GM23338 (cell line): Measurements from ENCODE around the gene ALDH1L2. TPM values are rescaled to one million over a fixed set of nuclear protein-coding genes. Genes with fewer than 3 reads are reported as not detected.

Experiments used
- ATAC-seq: fragments of 200-7000 bp; cut with Tn5 transposase; 3 replicates; pipeline ENCODE4 v1.9.1; 2020
- DNase-seq: peaks from one replicate; pipeline ENCODE4 v3.0.0-alpha.2; 2015; ENCODE audit warnings: low spot score
- H2AFZ ChIP-seq: fragments of 200-600 bp; sonication (generic); 2 replicates; pipeline ENCODE4 v1.8.0; 2016; ENCODE audit warnings: antibody characterized with exemption, mild to moderate bottlenecking, moderate library complexity
- H3F3A ChIP-seq: fragments of 200-600 bp; sonication (generic); replicated peaks from 2 replicates; pipeline ENCODE4 v1.8.0; 2017; ENCODE audit warnings: antibody characterized with exemption, mixed run types, low read depth
- H3K27ac ChIP-seq: fragments of 200-600 bp; sonication (generic); 2 replicates; pipeline ENCODE4 v1.6.1; 2016; ENCODE audit warnings: low read depth
- H3K27me3 ChIP-seq: fragments of 200-600 bp; sonication (generic); 2 replicates; pipeline ENCODE4 v1.8.0; 2016; ENCODE audit warnings: mild to moderate bottlenecking, mixed run types, moderate library complexity; ENCODE audit not compliant: insufficient read depth
- H3K36me3 ChIP-seq: fragments of 200-600 bp; sonication (generic); 2 replicates; pipeline ENCODE4 v1.8.0; 2016; ENCODE audit warnings: mild to moderate bottlenecking; ENCODE audit not compliant: insufficient read depth
- H3K4me1 ChIP-seq: fragments of 200-600 bp; sonication (generic); 2 replicates; pipeline ENCODE4 v1.8.0; 2016; ENCODE audit warnings: mild to moderate bottlenecking, moderate library complexity; ENCODE audit not compliant: insufficient read depth
- H3K4me2 ChIP-seq: fragments of 200-600 bp; sonication (generic); 2 replicates; pipeline ENCODE4 v1.7.1; 2017; ENCODE audit warnings: mixed run types
- H3K4me3 ChIP-seq: fragments of 200-600 bp; sonication (generic); 2 replicates; pipeline ENCODE4 v1.6.1; 2016; ENCODE audit warnings: mixed run types
- H3K79me2 ChIP-seq: fragments of 200-600 bp; sonication (generic); replicated peaks from 2 replicates; pipeline ENCODE4 v1.8.0; 2017; ENCODE audit warnings: mild to moderate bottlenecking; ENCODE audit not compliant: insufficient read depth
- H3K9me2 ChIP-seq: fragments of 200-600 bp; sonication (generic); 2 replicates; pipeline ENCODE4 v1.8.0; 2017; ENCODE audit not compliant: insufficient read depth
- H4K20me1 ChIP-seq: fragments of 200-600 bp; sonication (generic); replicated peaks from 2 replicates; pipeline ENCODE4 v1.8.0; 2017; ENCODE audit warnings: mild to moderate bottlenecking; ENCODE audit not compliant: insufficient read depth
- H3K27ac Mint-ChIP-seq: 2 replicates; pipeline ENCODE4 v1.8.0; 2020; ENCODE audit warnings: inconsistent platforms, mild to moderate bottlenecking, moderate library complexity, mixed read lengths
- H3K27me3 Mint-ChIP-seq: 3 replicates; pipeline ENCODE4 v1.8.0; 2022; ENCODE audit warnings: low read depth, mild to moderate bottlenecking, moderate library complexity, mixed read lengths, inconsistent platforms; ENCODE audit not compliant: insufficient read depth, poor library complexity
- H3K36me3 Mint-ChIP-seq: 3 replicates; pipeline ENCODE4 v1.8.0; 2021; ENCODE audit warnings: low read depth, mild to moderate bottlenecking, inconsistent platforms, moderate library complexity, mixed read lengths
- H3K4me1 Mint-ChIP-seq: 3 replicates; pipeline ENCODE4 v1.8.0; 2020; ENCODE audit warnings: mild to moderate bottlenecking, inconsistent platforms, mixed read lengths
- H3K4me3 Mint-ChIP-seq: 3 replicates; pipeline ENCODE4 v1.8.0; 2021; ENCODE audit warnings: moderate library complexity, mild to moderate bottlenecking, inconsistent platforms, mixed read lengths
- H3K9me3 Mint-ChIP-seq: 3 replicates; pipeline ENCODE4 v1.8.0; 2020; ENCODE audit warnings: moderate library complexity, mild to moderate bottlenecking, inconsistent platforms, mixed read lengths
- CREB1 ChIP-seq: fragments of 250-450 bp; sonication (Bioruptor Pico); IDR thresholded peaks from 2 replicates; pipeline ENCODE4 v1.5.0; 2020; ENCODE audit warnings: low read depth, mild to moderate bottlenecking, moderate library complexity
- CTCF ChIP-seq, 2 experiments: fragments of 200-600 bp in 1 of 2; sonication (generic) in 1 of 2; conservative IDR thresholded peaks; 2 replicates each; pipeline versions ENCODE4 v1.5.1 to v1.6.1; 2016 to 2017; ENCODE audit warnings: antibody characterized with exemption in 2 of 2, low read depth in 2 of 2, mild to moderate bottlenecking in 2 of 2, moderate library complexity in 1 of 2
- ETS1 ChIP-seq: IDR thresholded peaks from 2 replicates; pipeline ENCODE4 v1.6.1; 2016; ENCODE audit warnings: antibody characterized with exemption
- EZH2phosphoT487 ChIP-seq: fragments of 200-600 bp; sonication (generic); IDR thresholded peaks from one replicate; pipeline ENCODE4 v1.8.1; 2018; ENCODE audit warnings: antibody characterized with exemption; ENCODE audit not compliant: unreplicated experiment
- JUNB ChIP-seq: IDR thresholded peaks from one replicate; pipeline ENCODE4 v1.6.1; 2016; ENCODE audit warnings: antibody characterized with exemption; ENCODE audit not compliant: unreplicated experiment
- POLR2AphosphoS5 ChIP-seq: IDR thresholded peaks from 2 replicates; pipeline ENCODE4 v1.6.1; 2016; ENCODE audit warnings: antibody characterized with exemption, low read depth
- STAT1 ChIP-seq: IDR thresholded peaks from one replicate; pipeline ENCODE4 v1.6.1; 2016; ENCODE audit warnings: antibody characterized with exemption; ENCODE audit not compliant: unreplicated experiment
- ZNF114 ChIP-seq: fragments of 250-450 bp; sonication (Bioruptor Pico); IDR thresholded peaks from 2 replicates; pipeline ENCODE4 v1.5.0; 2020; ENCODE audit warnings: mild to moderate bottlenecking, moderate library complexity
- ZNF331 ChIP-seq: fragments of 250-450 bp; sonication (Bioruptor Pico); IDR thresholded peaks from 2 replicates; pipeline ENCODE4 v1.5.0; 2020; ENCODE audit warnings: low read depth, mild to moderate bottlenecking, moderate library complexity
- polyA plus RNA-seq: library from polyadenylated mRNA; unstranded; fragments of >200 nt; fragmentation: Nextera tagmentation; extraction: Ambion mirVana; gene quantifications from 2 replicates; pipeline ENCODE4 v1.2.1, GENCODE V29; 2016
- total RNA-seq: library from RNA; depleted of rRNA; stranded (reverse); fragments of >200 nt; shearing (Covaris generic); gene quantifications from 2 replicates; pipeline ENCODE4 v1.2.3, GENCODE V29; 2014

The ALDH1L2 gene
- total and polyA plus RNA-seq, 2 experiments from 2014 or later: 5.8 to 9.1 TPM

- ATAC-seq (no peak), DNase-seq (no peak)
- Mint-ChIP-seq H3K4me1 (no peaks in the 10 kb centered on the region), H3K4me3 (no peak overlapping the region), H3K27ac (no peak overlapping the region), H3K27me3 (no peaks in the 10 kb centered on the region), H3K36me3 (peaks cover 18% of the 10 kb centered on the region; the same call in 2 of the 3 replicates), H3K9me3 (no peaks in the 10 kb centered on the region)
- no peaks in the 10 kb centered on the region; the same call in none of the 2 replicates for H3K36me3 ChIP-seq
- no peaks in the 10 kb centered on the region; the same call in 1 of the 2 replicates for H4K20me1 ChIP-seq
- H3K27me3 ChIP-seq: no peaks in the 10 kb centered on the region
- no peak overlapping the region for H3K27ac ChIP-seq
- TF ChIP-seq ZNF114: no peak
- TF ChIP-seq ZNF331 (CRISPR knock-in tag): no peak
- TF ChIP-seq STAT1: no peak
- TF ChIP-seq ETS1: no peak
- TF ChIP-seq POLR2AphosphoS5: no peak
- no peak for TF ChIP-seq EZH2phosphoT487
- no peaks in the 10 kb centered on the region for H3K4me1 ChIP-seq
- no peaks in the 10 kb centered on the region for H3F3A ChIP-seq
- H3K4me2 ChIP-seq: no peak overlapping the region
- H3K4me3 ChIP-seq: no peak overlapping the region
- no peaks in the 10 kb centered on the region for H3K79me2 ChIP-seq
- H3K9me2 ChIP-seq: no peaks in the 10 kb centered on the region
- no peak overlapping the region for H2AFZ ChIP-seq
Observed at GRCh38 chr12:105040476-105040875, 43.8 kb downstream of the ALDH1L2 start.

- no peak for TF ChIP-seq EZH2phosphoT487
- TF ChIP-seq JUNB: no peak
- Mint-ChIP-seq H3K4me3 (no peak overlapping the region), H3K27ac (no peak overlapping the region), H3K9me3 (no peaks in the 10 kb centered on the region), H3K36me3 (peaks cover 24% of the 10 kb centered on the region; the same call in 2 of the 3 replicates), H3K4me1 (no peaks in the 10 kb centered on the region), H3K27me3 (no peaks in the 10 kb centered on the region)
- H3K79me2 ChIP-seq: no peaks in the 10 kb centered on the region
- no peaks in the 10 kb centered on the region for H3K9me2 ChIP-seq
- no peak overlapping the region for H2AFZ ChIP-seq
- H3K4me1 ChIP-seq: no peaks in the 10 kb centered on the region
- H3K4me2 ChIP-seq: no peak overlapping the region
- H3K27me3 ChIP-seq: no peaks in the 10 kb centered on the region
- ATAC-seq: no peak
- H4K20me1 ChIP-seq: no peaks in the 10 kb centered on the region; the same call in 1 of the 2 replicates
- no peak overlapping the region for H3K4me3 ChIP-seq
- no peaks in the 10 kb centered on the region; the same call in none of the 2 replicates for H3K36me3 ChIP-seq
- no peak overlapping the region for H3K27ac ChIP-seq
- DNase-seq: no peak
- H3F3A ChIP-seq: no peaks in the 10 kb centered on the region
Observed at GRCh38 chr12:105036937-105037649, 47.2 kb downstream of the ALDH1L2 start.

GRCh38 chr12:105033851-105034250 is 50.4 kb downstream of the ALDH1L2 start:
- no peak overlapping the region for H2AFZ ChIP-seq
- no peaks in the 10 kb centered on the region for H3K27me3 ChIP-seq
- Mint-ChIP-seq H3K9me3 (no peaks in the 10 kb centered on the region), H3K27me3 (no peaks in the 10 kb centered on the region), H3K36me3 (peaks cover 29% of the 10 kb centered on the region; the same call in 2 of the 3 replicates), H3K4me1 (no peaks in the 10 kb centered on the region), H3K4me3 (no peak overlapping the region), H3K27ac (no peak overlapping the region)
- no peak overlapping the region for H3K4me2 ChIP-seq
- no peak overlapping the region for H3K4me3 ChIP-seq
- no peaks in the 10 kb centered on the region; the same call in 1 of the 2 replicates for H4K20me1 ChIP-seq
- H3F3A ChIP-seq: no peaks in the 10 kb centered on the region
- H3K36me3 ChIP-seq: no peaks in the 10 kb centered on the region; the same call in 1 of the 2 replicates
- DNase-seq: no peak
- no peaks in the 10 kb centered on the region for H3K4me1 ChIP-seq
- ATAC-seq: no peak
- no peaks in the 10 kb centered on the region for H3K79me2 ChIP-seq
- H3K9me2 ChIP-seq: no peaks in the 10 kb centered on the region
- no peak overlapping the region for H3K27ac ChIP-seq
- TF ChIP-seq STAT1: no peak
- no peak for TF ChIP-seq CREB1 (CRISPR knock-in tag)
- no peak for TF ChIP-seq JUNB
- no peak for TF ChIP-seq EZH2phosphoT487
- no peak for TF ChIP-seq CTCF (conservative IDR thresholded peaks at IDR 0.05; ENCODE audit: low read depth in 2 of 2)
